ENCODE results near the gene KIAA1755. TPM values are rescaled to one million over a fixed set of nuclear protein-coding genes. Genes with fewer than 3 reads are reported as not detected.

The KIAA1755 gene
- total and polyA plus RNA-seq, 10 of the 15 experiments (the other 5 are each of a cell fraction or from before 2014, with no cell fraction given), result not detected

- TF ChIP-seq REST (IDR thresholded peaks at IDR 0.05; ENCODE audit: low read depth, low read length) (no peak), NFYB (IDR thresholded peaks at IDR 0.05; ENCODE audit: insufficient read depth, low read depth, low read length) (no peak)
These were observed 39.9 kb downstream of the KIAA1755 start (continued) for GRCh38 chr20:38220587-38221118.

- H3K4me1 ChIP-seq (ENCODE audit: control insufficient read depth, insufficient read depth, low read length), result no peaks in the 10 kb centered on the region
- DNase-seq (ENCODE audit: low read depth, low spot score), result no peak
- no TSS peak for BruUV-seq (replicated peaks)
- H3K9me3 ChIP-seq (replicated peaks; ENCODE audit: control insufficient read depth, insufficient read depth, low read length), result no peaks in the 10 kb centered on the region
- ChIA-PET POLR2A (no interaction called here), SMC1A (ENCODE audit: uncharacterized antibody, unreplicated experiment) (interaction anchor here (0.6 to 5.4 kb wide), 11 partner anchors 21 to 454 kb away, joined by 3 to 128 read pairs (median 4); no protein-coding TSS in a partner anchor), CTCF (interaction anchor here (0.5 to 14.4 kb wide), 18 partner anchors 8 to 300 kb away, joined by 3 to 404 read pairs (median 13); no protein-coding TSS in a partner anchor), RAD21 (ENCODE audit: unreplicated experiment) (interaction anchor here (0.7 to 6.9 kb wide), 10 partner anchors 47 to 654 kb away, joined by 3 to 80 read pairs (median 6); no protein-coding TSS in a partner anchor)
- TF ChIP-seq BCL3 (IDR thresholded peaks at IDR 0.05; ENCODE audit: borderline replicate concordance, insufficient read depth, low read depth, low read length, poor library complexity, severe bottlenecking) (no peak), NR2C1 (IDR thresholded peaks at IDR 0.05) (no peak), IRF3 (IDR thresholded peaks at IDR 0.05) (no peak)
- H3K9ac ChIP-seq (ENCODE audit: control insufficient read depth, insufficient read depth, low read length), result no peak overlapping the region
- no peak overlapping the region for H3K4me2 ChIP-seq (ENCODE audit: control insufficient read depth, insufficient read depth)
- no peaks in the 10 kb centered on the region for H3K36me3 ChIP-seq (ENCODE audit: control insufficient read depth in 2 of 2, insufficient read depth in 2 of 2, low read length in 1 of 2)
- intact Hi-C loops (cut with micrococcal nuclease; ENCODE audit: unreplicated experiment) (no loop called here), in situ Hi-C loops (cut with MboI) (no loop called here)
- no peaks in the 10 kb centered on the region for H3K79me2 ChIP-seq (ENCODE audit: control insufficient read depth, insufficient read depth, low read length)
- H4K20me1 ChIP-seq (ENCODE audit: control insufficient read depth, insufficient read depth), result no peaks in the 10 kb centered on the region; the same call in 1 of the 2 replicates
- H2AFZ ChIP-seq (ENCODE audit: control insufficient read depth, low read depth, low read length), result no peak overlapping the region
- H3K27ac ChIP-seq (ENCODE audit: control insufficient read depth, insufficient read depth), result no peak overlapping the region
- WGBS (ENCODE audit: insufficient coverage, insufficient replicate concordance, low lambda C conversion rate, missing lambda C conversion rate), result 55% methylated on average over 19 of the region's 19 CpGs
- no peak for ATAC-seq
- no peaks in the 10 kb centered on the region for H3K27me3 ChIP-seq (replicated peaks in 1 of 2; ENCODE audit: control insufficient read depth in 2 of 2, insufficient read depth in 2 of 2, low read length in 1 of 2)
- no peak for FAIRE-seq
- no peak overlapping the region for H3K4me3 ChIP-seq
These were observed 41.3 kb downstream of the KIAA1755 start for GRCh38 chr20:38219006-38219950.

Measured in GM12878 (cell line).